SK-N-SH (cell line): ENCODE measurements around the gene MARK4. TPM values are rescaled to one million over a fixed set of nuclear protein-coding genes. Genes with fewer than 3 reads are reported as not detected.

ENCODE experiments used
- CTCF ChIA-PET: fragments of 300-600, 350-600 bp; formaldehyde crosslinking; extraction: SDS; loops from one replicate; lab custom pipeline; 2021; lab: Yijun Ruan, JAX
- POLR2A ChIA-PET: fragments of 350-600 bp; sonication (Branson Sonifier 250); formaldehyde crosslinking; extraction: SDS; loops from one replicate; lab custom pipeline; 2020; ENCODE audit warnings: antibody characterized with exemption, inconsistent platforms; lab: Yijun Ruan, JAX
- DNase-seq: peaks from one replicate; pipeline ENCODE4 v3.0.0; 2012
- H2AFZ ChIP-seq: fragments of 200-600 bp; sonication (generic); 2 replicates; pipeline ENCODE4 v1.8.1; 2016; ENCODE audit warnings: antibody characterized with exemption, mild to moderate bottlenecking, low read depth
- H3F3A ChIP-seq: fragments of 200-600 bp; sonication (generic); replicated peaks from 2 replicates; pipeline ENCODE3; 2016; ENCODE audit warnings: antibody characterized with exemption, mild to moderate bottlenecking; ENCODE audit not compliant: insufficient read depth
- H3K27ac ChIP-seq, 2 experiments: fragments of 200-500 bp in 1 of 2; fragments of 200-600 bp in 1 of 2; sonication (Bioruptor generic) in 1 of 2; sonication (generic), shearing (Covaris generic) in 1 of 2; 2 replicates each; pipeline versions ENCODE4 v1.5.1 to v1.6.1; 2014 to 2016; ENCODE audit warnings: low read depth in 2 of 2, inconsistent platforms in 1 of 2, low read length in 1 of 2, mild to moderate bottlenecking in 1 of 2, mixed read lengths in 1 of 2
- H3K27me3 ChIP-seq: fragments of 200-600 bp; sonication (generic), shearing (Covaris generic); 2 replicates; pipeline ENCODE4 v1.6.1; 2016; ENCODE audit warnings: mixed run types; ENCODE audit not compliant: insufficient read depth
- H3K36me3 ChIP-seq, 2 experiments: fragments of 200-500 bp in 1 of 2; fragments of 200-600 bp in 1 of 2; sonication (Bioruptor generic) in 1 of 2; sonication (generic) in 1 of 2; replicated peaks in 1 of 2; 2 replicates each; pipeline versions ENCODE3 to v1.5.1; 2014 to 2016; ENCODE audit warnings: low read length in 1 of 2, mild to moderate bottlenecking in 1 of 2; ENCODE audit not compliant: insufficient read depth in 2 of 2, control insufficient read depth in 1 of 2
- H3K4me1 ChIP-seq, 2 experiments: fragments of 200-500 bp in 1 of 2; fragments of 200-600 bp in 1 of 2; sonication (Bioruptor generic) in 1 of 2; sonication (generic), shearing (Covaris generic) in 1 of 2; 2 replicates each; pipeline versions ENCODE4 v1.5.1 to v1.6.1; 2014 to 2016; ENCODE audit warnings: low read depth in 1 of 2, low read length in 1 of 2, mixed run types in 1 of 2; ENCODE audit not compliant: insufficient read depth in 2 of 2, control insufficient read depth in 1 of 2
- H3K4me2 ChIP-seq: fragments of 200-600 bp; sonication (generic), shearing (Covaris generic); 2 replicates; pipeline ENCODE4 v1.6.1; 2017; ENCODE audit warnings: mixed run types
- H3K4me3 ChIP-seq, 2 experiments: fragments of 200-500 bp in 1 of 2; fragments of 200-600 bp in 1 of 2; sonication (Bioruptor generic) in 1 of 2; sonication (generic), shearing (Covaris generic) in 1 of 2; 2 replicates each; pipeline versions ENCODE4 v1.5.1 to v1.8.1; 2014 to 2016; ENCODE audit warnings: low read depth in 2 of 2, inconsistent platforms in 1 of 2, low read length in 1 of 2, mild to moderate bottlenecking in 1 of 2, mixed read lengths in 1 of 2, moderate library complexity in 1 of 2
- H3K79me2 ChIP-seq: fragments of 200-600 bp; sonication (generic); 2 replicates; pipeline ENCODE4 v1.8.1; 2017; ENCODE audit warnings: mild to moderate bottlenecking; ENCODE audit not compliant: insufficient read depth
- H3K9ac ChIP-seq: fragments of 200-600 bp; sonication (generic); 2 replicates; pipeline ENCODE4 v1.6.1; 2017; ENCODE audit warnings: mixed run types
- H3K9me2 ChIP-seq: fragments of 200-600 bp; sonication (generic); 2 replicates; pipeline ENCODE4 v1.6.1; 2017; ENCODE audit warnings: mixed run types
- H3K9me3 ChIP-seq: fragments of 200-600 bp; sonication (generic); 2 replicates; pipeline ENCODE4 v1.6.1; 2017; ENCODE audit warnings: mixed run types, mild to moderate bottlenecking, moderate library complexity
- H4K20me1 ChIP-seq: fragments of 200-600 bp; sonication (generic); 2 replicates; pipeline ENCODE4 v1.6.1; 2017; ENCODE audit warnings: mild to moderate bottlenecking, mixed run types; ENCODE audit not compliant: insufficient read depth
- CHD2 ChIP-seq: fragments of 150-350 bp; IDR thresholded peaks from 2 replicates; pipeline ENCODE4 v1.6.1; 2018; ENCODE audit warnings: low read length; ENCODE audit not compliant: partially characterized antibody
- CTCF ChIP-seq: fragments of 200-600 bp; sonication (generic); IDR thresholded peaks from 2 replicates; pipeline ENCODE4 v1.6.1; 2017; ENCODE audit warnings: antibody characterized with exemption, mild to moderate bottlenecking, moderate library complexity
- EZH2phosphoT487 ChIP-seq: fragments of 200-600 bp; sonication (generic); IDR thresholded peaks from 2 replicates; pipeline ENCODE4 v1.6.1; 2017; ENCODE audit warnings: low read depth, mixed run types, mild to moderate bottlenecking, antibody characterized with exemption, moderate library complexity, borderline replicate concordance
- GABPA ChIP-seq: IDR thresholded peaks from 2 replicates; pipeline ENCODE4 v1.4.0; 2012; ENCODE audit warnings: low read depth, mild to moderate bottlenecking
- IRF3 ChIP-seq: fragments of 150-350 bp; IDR thresholded peaks from 2 replicates; pipeline ENCODE4 v1.6.1; 2016; ENCODE audit warnings: mild to moderate bottlenecking, low read depth, low read length
- NRF1 ChIP-seq: IDR thresholded peaks from 2 replicates; pipeline ENCODE4 v1.6.1; 2012; ENCODE audit warnings: low read depth, mild to moderate bottlenecking, low read length
- POLR2AphosphoS5 ChIP-seq: IDR thresholded peaks from 2 replicates; pipeline ENCODE4 v1.6.1; 2012; ENCODE audit warnings: low read depth, low read length
- RCOR1 ChIP-seq: fragments of 150-350 bp; IDR thresholded peaks from 2 replicates; pipeline ENCODE4 v1.6.1; 2017; ENCODE audit warnings: antibody characterized with exemption, low read length
- REST ChIP-seq: IDR thresholded peaks from 2 replicates; pipeline ENCODE4 v1.6.1; 2012; ENCODE audit warnings: mild to moderate bottlenecking, low read depth, low read length, moderate library complexity
- SIN3A ChIP-seq: IDR thresholded peaks from 2 replicates; pipeline ENCODE4 v1.6.1; 2012; ENCODE audit warnings: low read depth, mild to moderate bottlenecking, low read length, moderate library complexity, borderline replicate concordance
- USF2 ChIP-seq: fragments of 150-350 bp; IDR thresholded peaks from 2 replicates; pipeline ENCODE4 v1.6.1; 2017; ENCODE audit warnings: antibody characterized with exemption, low read length, low read depth, borderline replicate concordance
- ZBTB33 ChIP-seq: IDR thresholded peaks from 2 replicates; pipeline ENCODE4 v1.4.0; 2012; ENCODE audit warnings: low read depth, borderline replicate concordance
- WGBS: methylation state at CpG from one replicate; pipeline ENCODE4 v1.1.6; 2017; ENCODE audit warnings: low lambda C conversion rate; 5-methylcytosine and 5-hydroxymethylcytosine counted together
- polyA plus RNA-seq, 3 experiments: library from polyadenylated mRNA; depleted of rRNA; stranded (reverse); fragments of >200 nt; gene quantifications; 2 replicates each; pipeline ENCODE4 v1.2.3, GENCODE V29; 2012

The MARK4 gene
- polyA plus RNA-seq, 1 of the 3 experiments (the other 2 are of a cell fraction), result 16.3 TPM

- no peak for TF ChIP-seq POLR2AphosphoS5
- TF ChIP-seq EZH2phosphoT487, result no peak
- no peak for TF ChIP-seq RCOR1
Measured at GRCh38 chr19:45320997-45321775, 70.1 kb downstream of the MARK4 start (continued).

- no peaks in the 10 kb centered on the region for H4K20me1 ChIP-seq
- H3K9me2 ChIP-seq, result no peaks in the 10 kb centered on the region
- no peaks in the 10 kb centered on the region for H3F3A ChIP-seq
- no peaks in the 10 kb centered on the region for H3K36me3 ChIP-seq
- no peak for DNase-seq
- no peaks in the 10 kb centered on the region for H3K9me3 ChIP-seq
- H3K4me3 ChIP-seq, result no peak overlapping the region
- peaks cover 19% of the 10 kb centered on the region for H3K27me3 ChIP-seq
- TF ChIP-seq SIN3A (no peak), CHD2 (no peak), ZBTB33 (no peak), GABPA (no peak), RCOR1 (no peak), NRF1 (no peak), REST (no peak), IRF3 (no peak), USF2 (no peak), CTCF (no peak)
- TF ChIP-seq, all 33 proteins: peak for 0
- H3K4me1 ChIP-seq, result peaks cover 0 to 5% of the 10 kb centered on the region in 2 experiments; a peak in 1 of 4 replicates
- H2AFZ ChIP-seq, result no peak overlapping the region
- H3K9ac ChIP-seq, result no peak overlapping the region
- POLR2A ChIA-PET, result no interaction called here
- WGBS, result 80% methylated on average over 2 of the region's 7 CpGs
- H3K79me2 ChIP-seq, result no peaks in the 10 kb centered on the region
- H3K27ac ChIP-seq, result no peak overlapping the region
- CTCF ChIA-PET, result interaction anchor here (1.8 kb wide), 1 partner anchor 17 kb away, joined by 6 read pairs; no protein-coding TSS in a partner anchor
- no peak overlapping the region for H3K4me2 ChIP-seq
Measured at GRCh38 chr19:45321848-45322247, 70.8 kb downstream of the MARK4 start.
